GM12874 (cell line): ENCODE data around the gene CRB2.

Experiments used
- CTCF ChIP-seq: IDR thresholded peaks from 2 replicates; pipeline ENCODE4 v1.5.1; 2011; ENCODE audit warnings: low read depth, mild to moderate bottlenecking, control low read depth, low read length, moderate library complexity; ENCODE audit not compliant: insufficient read depth

CRB2 gene

DNA sequence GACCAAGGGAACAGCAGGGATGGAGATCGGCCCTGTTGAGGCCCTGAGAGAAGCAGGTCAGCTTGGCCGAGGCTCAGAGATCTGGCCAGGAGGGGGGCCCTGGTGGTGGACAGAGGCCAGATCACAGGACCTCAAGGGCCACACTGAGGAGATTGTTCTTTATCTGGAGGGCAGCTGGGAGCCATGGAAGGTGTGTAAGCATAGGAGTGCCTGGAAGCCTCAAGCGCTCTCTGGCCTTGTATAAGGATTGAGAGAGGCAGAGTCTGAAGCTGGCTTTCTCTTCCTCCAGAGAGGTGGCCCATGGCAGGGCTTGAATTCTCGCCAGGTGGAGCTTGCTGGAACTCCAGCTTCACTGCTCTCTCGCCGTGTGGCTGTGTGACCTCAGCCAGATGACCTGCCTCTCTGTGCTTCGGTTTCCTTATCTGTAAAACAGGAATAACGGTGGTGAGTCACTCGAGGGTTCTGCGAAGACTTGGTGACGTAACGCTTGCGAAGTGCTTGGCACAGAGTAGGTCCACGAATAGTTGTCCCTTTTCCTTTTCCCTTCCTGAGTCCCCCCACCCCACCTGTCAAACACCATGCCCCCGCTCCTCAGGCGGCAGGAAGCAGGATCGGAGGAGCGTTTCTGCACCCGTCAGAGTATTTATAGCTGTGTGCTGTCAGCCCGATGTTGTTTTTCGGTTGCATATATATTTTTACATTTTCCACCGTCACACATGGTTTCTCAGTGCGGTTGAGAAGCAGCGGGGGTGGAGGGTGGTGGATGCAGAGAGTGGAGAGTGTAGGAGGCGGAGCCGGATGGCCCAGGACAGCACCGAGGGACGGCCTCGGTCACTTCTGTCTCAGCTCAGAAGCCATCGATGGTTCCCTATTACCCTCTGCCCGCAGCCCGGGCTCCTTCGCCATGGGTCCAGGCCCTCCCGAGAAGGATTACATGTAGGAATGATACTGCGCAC, 17.0 kb upstream of the CRB2 start:
- TF ChIP-seq CTCF = no peak

DNA sequence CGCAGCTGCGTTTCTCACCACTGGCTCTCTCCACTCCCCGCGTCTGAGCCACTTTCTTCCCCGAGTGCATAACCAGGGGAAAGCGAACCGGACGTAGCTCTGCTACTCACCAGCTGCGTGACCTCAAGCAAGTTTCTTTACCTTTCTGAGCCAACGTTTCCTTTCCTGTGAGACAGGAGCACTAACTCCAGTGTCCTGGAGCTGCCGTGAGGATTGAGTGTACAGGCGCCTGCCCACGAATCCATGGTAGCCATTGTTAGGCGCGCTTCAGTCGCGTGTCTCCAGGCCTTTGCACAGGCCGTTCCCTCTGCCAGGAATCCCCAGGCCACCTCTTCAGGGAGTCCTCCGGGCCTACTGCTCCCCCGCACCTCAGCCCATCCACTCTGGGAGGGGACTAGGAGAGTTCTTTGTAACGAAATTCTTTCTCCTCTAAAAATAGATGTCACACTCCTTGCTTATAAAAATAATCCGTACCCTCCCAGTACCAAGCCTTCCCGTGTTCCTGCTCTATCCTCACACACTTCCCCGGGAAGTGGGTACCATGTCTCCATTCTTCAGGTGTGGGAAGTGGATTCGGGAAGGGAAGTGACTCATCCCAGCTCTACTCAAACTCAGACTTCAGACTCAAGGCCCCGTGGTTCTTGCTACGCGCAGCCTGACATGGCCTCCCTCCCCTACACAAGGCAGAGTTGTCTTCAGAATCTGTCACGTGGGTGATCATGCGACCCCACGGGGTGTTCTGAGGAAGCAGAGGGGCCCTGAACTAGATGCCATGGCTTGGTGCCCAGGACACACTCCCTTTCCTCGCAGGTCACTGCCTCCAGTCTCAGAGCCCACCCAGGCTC, 16.1 kb upstream of the CRB2 start:
- no peak for TF ChIP-seq CTCF

DNA sequence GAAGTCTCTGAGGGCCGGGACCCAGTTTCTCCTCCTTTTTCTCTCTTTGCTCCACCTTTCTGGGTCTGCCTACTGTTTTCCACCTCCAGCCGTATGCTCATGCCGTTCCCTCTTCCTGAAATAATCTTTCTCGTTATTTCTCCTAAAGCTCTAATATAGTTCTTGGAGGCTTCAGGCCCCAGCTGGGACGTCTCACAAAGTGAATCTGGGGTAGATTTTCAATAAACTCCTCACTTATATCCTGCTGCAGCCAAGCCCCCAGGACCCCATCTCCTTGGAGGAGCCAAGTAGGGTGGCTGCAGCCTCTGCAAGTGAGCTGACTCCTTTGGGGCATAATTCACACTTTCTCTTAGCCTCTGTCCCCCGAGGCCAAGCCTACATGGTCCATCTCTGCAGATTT, 14.2 kb upstream of the CRB2 start:
- TF ChIP-seq CTCF = no peak

- no peak for TF ChIP-seq CTCF
Observed at GRCh38 chr9:123342247-123342646, 13.8 kb upstream of the CRB2 start.

- no peak for TF ChIP-seq CTCF
Observed at GRCh38 chr9:123343443-123344191, 12.4 kb upstream of the CRB2 start.

DNA sequence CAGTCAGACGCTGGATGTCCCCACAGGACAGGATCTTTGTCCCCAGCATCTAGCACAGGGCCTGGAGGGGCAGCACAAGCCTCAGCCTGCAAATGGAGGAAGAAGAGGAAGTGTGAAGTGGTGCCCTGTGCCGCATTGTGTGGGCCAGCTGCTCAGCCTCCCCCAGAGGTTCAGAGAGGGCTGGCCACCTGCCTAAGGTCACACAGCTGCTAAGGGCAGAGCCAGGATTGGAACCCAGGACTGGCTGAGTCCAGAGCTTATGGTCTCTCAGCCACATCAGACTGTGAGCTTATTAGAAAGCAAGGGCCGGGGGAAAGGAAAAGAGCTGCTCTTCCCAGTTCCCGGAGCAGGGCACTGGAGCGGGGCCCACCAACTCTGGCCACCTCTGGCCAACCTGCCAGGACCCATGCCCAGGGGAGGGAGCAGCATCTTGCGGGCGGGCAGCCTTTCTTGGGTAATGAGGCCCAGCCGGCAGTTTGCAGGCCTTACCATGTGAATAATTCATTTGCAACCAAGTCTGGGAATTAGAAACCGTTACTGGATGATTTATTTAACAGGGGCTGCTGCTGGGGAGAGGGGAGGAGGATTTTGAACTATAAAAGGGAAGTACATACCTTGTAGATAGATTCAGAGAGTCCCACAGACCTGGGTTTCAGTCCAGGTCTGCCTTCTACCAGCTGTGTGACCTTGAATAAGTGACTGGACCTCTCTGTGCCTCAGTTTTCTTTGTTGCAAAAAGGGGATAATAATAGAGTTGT, 11.6 kb upstream of the CRB2 start:
- TF ChIP-seq CTCF = no peak

DNA sequence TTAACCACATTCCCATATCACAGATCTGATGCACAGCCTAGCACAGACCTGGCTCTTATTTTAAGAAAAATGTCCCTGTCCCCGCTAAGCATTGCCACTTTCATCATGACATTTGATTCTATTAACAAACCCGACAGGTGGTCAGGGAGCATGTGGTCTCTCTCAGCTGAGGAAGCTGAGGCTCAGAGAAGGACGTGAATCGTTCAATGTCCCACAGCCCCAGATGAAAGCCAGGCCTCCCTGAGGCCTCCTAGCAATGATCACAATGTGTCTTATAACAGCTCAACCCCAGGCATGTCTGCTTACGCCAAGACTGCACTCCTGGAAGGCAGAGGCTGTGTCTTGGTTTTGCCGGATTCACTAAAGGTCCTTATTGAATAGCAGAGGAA, 10.4 kb upstream of the CRB2 start:
- no peak for TF ChIP-seq CTCF
